DMS114 treated with DMSO at 0.1 percent for 48 hours (cell line): ENCODE measurements around the gene EMC6.
"Not testable (repeated sequence)": the region's sequence is repeated elsewhere in the genome, so short reads cannot be mapped to it uniquely, and the experiment has no call there.

ENCODE experiments used
- DNase-seq: peaks from one replicate; lab custom pipeline; 2025; ENCODE audit not compliant: unreplicated experiment; lab: John Stamatoyannopoulos, UW

EMC6 gene

DNA sequence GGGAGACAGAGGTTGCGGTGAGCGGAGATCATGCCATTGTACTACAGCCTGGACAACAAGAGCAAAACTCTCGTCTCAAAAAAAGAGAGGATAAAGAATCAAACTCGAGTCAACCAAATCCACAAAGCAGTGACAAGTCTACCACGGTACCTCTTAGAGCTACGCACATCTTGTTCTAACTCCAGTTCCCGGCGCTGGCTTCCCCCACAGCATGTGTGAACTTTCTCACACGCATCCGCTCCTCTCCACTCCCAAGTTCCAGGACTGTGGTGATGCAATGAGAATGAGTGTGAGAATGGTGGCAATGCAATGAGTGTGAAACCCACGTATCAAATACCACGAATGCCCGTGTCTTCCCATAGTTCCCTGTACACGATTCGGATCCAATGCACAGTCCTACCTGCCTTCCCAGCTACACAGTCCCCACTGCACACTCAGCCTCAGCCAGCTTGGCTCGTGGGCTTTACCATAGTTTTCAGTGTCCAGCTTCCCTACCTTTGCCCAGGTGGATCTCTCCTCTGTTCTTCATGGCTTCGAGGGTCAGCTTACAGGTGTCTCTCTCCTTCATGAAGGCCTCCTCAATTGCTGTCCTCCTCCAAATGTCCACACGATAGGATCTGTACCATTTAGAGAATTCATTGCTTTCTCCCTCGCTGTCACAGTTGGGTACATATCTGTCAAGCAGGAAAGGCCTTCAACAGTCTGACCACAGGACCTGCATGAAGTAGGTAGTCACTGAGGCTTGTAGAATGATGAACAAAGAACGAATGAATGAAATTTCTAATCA lies 36.5 kb downstream of the EMC6 start:
- no peak for DNase-seq

DNA sequence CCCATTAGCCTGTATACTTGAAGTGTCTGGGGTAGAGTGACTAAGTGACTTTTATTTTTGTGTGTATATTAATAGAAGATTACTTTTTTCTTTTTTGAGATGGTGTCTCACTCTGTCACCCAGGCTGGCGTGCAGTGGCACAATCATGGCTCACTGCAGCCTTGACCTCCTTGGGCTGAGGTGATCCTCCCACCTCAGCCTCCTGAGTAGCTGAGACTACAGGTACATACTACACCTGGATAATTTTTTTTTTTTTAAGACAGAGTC lies 37.0 kb downstream of the EMC6 start:
- not testable (repeated sequence) for DNase-seq

DNA sequence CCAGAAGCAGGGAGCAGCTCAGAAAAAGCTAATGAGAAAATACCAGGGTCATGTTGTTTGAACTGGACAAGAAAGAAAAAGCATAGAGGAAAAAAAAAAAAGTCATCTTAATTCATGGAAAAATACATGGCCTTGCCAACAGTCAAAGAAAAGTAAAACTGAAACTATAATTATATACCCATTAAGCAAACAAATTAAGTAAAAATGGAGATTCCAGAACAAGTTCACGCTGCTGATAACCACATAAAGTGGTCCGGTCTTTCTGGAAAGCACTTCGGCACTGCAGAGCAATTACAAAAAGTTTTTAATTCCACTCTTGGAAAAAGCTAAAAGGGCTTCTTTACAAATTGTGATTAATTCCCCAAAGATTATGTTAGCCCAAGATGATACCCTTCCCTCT lies 39.8 kb downstream of the EMC6 start:
- no peak for DNase-seq

DNA sequence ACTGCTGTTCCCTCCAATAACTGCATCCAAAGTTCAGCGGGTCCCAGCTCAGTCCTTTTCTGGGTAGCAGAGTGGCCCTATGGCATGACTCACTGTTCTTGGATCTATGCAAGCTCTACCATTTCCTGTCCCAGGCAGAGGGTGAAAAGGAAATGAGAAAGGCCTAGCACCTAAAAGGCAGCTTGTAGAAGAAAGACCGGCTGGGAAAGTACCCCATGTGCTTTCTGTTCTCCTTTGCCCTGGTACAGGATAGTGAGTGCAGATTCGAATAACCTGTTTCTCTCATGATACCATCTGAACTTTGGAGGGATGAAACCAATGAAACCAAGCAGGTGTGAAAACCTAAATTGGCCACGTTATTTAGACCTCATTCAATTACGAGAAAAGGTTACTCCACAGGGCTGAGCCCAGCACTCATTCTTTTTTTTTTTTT lies 42.4 kb downstream of the EMC6 start:
- DNase-seq, result no peak

DNA sequence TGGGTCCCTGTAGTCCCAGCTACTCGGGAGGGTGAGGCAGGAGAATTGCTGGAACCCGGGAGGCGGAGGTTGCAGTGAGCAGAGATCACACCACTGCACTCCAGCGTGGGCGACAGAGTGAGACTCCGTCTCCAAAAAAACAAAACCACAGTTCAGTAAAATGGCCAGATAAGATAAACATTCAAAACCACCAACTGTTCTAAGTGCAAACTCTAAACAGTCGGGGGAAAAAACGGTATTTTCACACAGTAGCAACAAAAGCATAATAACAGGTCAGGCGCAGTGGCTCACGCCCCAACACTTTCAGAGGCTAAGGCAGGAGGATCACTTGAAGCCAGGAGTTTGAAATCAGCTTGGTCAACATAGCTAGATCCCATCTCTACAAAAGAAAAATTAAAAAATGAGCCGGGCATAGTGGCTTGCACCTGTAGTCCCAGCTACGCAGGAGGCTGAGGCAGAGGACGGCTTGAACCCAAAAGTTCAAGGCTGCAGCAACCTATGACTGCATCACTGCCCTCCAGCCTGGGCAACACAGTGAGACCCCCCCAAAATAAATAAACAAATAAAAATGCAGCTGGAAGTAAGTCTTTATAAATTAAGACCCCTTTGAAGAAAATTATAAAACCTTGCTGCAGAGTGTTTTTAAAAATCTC lies 44.3 kb downstream of the EMC6 start:
- DNase-seq, result no peak

DNA sequence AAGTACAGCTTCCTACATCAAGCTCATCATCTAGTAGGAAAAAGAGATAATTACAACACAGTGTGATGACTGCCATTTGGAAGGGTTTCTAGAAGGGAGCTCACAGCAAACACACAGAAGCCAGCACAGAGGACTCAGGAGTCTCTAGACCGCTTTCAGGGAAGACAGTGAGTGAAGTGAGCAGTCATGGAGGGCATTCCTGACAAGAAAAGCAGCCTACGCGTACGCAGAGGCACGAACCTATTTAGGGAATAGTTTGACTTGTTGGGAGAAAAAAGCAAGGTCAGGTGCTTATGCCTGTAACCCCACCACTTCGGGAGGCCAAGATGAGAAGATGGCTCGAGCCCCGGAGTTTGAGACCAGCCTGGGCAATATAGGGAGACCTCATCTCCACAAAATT lies 46.7 kb downstream of the EMC6 start:
- no peak for DNase-seq

DNA sequence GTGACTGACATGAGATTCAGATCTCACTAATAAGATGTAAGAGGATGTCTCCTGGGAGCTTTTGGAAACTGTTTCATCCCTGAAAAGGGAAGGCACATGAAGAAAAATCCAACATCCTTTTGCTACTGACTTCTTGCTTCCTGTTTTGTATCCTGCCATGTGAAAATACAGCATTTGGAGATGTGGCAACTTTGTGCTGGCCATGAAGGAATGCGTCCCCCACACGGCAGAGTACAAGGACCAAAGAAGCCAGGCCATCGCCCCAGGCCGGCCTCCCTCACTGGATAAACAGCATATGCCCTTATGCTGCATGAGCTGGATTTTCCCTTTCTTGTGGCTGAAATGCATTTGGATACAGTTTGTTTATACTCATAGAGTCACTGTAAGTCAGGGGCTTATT lies 49.6 kb downstream of the EMC6 start:
- DNase-seq, result no peak

DNA sequence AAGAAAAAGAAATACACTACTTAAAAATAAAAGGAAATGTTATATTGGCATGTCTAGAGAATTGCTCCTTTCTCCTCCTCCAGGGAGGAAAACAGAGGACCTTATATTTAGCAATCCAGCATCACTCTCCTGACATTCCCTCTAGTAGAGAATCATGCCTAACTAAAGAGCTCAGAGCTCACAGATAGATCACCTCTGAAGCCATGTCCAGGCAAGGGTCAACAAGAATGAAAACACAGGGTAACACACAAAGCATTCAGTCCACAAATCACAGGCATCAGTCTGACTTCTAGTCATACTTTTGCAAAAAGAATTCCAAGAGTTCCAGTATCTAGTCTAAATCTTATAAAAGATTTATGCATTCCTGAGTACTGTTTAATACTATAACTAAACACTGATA lies 50.7 kb downstream of the EMC6 start:
- DNase-seq, result no peak
